Activated naive CD8-positive, alpha-beta T cell treated with anti-CD3 and anti-CD28 coated beads, Interleukin-2, amount 50 U/mL, for 16 hours (primary cell): Measurements from ENCODE around the gene RAD51B.
"Not testable (repeated sequence)": the region's sequence is repeated elsewhere in the genome, so short reads cannot be mapped to it uniquely, and the experiment has no call there.

ENCODE experiments used
- DNase-seq: peaks from one replicate; pipeline ENCODE4 v3.0.0-alpha.2; 2020; ENCODE audit warnings: low read depth, low spot score

Gene RAD51B

GRCh38 chr14:67819563-67820421 is at the start of gene RAD51B:
TSS of gene RAD51B (plus strand) at chr14:67819779.
- peak; percentile 61 for DNase-seq

GRCh38 chr14:67773844-67774377 is 45.7 kb upstream of the RAD51B start:
- no peak for DNase-seq

GRCh38 chr14:67776653-67777322 is 42.8 kb upstream of the RAD51B start:
- no peak for DNase-seq

DNA sequence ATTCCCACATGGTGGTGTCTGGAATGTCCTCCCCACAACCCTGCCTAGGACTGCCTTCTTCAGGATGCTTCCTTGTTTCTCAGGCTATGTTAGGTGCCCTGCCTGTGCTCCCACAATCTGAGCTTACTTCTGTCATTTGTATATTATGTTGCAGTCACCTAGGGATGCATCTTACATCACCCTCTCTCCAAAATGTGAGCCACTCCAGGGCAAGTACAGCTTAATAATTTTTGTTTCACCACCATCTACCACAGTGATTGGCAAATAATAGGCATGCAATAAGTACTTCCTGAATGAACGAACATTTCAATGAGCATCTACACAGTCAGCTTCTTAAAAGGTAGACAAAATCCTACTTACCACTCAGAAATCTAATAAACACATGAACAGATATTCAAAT is 40.8 kb upstream of the RAD51B start:
- DNase-seq = no peak

DNA sequence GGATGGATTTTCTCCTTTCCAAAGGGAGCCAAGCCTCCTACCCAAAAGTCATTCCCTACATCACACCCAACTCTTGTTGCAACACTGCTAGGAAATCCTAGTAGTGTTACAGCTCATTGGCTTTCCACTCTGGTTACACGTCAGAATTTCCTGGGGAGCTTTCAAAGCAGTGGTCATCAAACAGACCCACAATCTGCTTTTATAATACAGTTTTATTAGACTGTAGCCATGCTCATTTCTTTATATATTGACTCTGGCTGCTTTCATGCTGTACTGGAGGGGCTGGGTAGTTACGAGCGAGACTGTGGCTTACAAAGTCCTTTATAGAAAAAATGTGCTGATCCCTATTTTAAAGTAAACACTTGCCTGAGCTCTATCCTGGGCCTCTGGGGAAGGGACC is 37.5 kb upstream of the RAD51B start:
- no peak for DNase-seq

DNA sequence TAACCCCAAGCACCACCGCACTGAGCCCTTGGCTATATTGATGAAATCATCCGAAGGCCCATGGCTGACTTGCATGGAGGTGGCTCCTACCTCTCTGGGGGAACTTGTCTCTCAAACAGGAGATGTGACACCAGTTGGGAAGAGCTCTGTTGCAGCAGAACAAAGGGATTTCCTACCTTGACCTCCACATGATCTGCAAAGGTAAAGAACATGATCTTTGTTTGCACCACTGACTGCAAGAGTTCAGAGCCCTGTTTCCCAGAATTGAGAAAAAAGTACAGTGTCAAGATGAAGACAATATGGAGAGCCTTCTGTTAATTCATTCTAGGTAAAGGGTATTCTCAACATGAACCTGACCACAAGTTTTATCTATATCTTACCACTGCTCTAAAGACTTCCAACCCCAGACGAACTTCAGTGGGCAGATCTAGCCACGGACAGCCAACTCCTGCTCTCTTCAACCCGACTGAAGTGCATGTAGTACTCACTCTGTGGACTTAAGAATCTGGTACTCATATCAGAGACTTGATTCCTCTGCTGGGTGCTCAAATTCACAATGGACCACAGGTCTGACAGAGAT is 35.2 kb upstream of the RAD51B start:
- no peak for DNase-seq

DNA sequence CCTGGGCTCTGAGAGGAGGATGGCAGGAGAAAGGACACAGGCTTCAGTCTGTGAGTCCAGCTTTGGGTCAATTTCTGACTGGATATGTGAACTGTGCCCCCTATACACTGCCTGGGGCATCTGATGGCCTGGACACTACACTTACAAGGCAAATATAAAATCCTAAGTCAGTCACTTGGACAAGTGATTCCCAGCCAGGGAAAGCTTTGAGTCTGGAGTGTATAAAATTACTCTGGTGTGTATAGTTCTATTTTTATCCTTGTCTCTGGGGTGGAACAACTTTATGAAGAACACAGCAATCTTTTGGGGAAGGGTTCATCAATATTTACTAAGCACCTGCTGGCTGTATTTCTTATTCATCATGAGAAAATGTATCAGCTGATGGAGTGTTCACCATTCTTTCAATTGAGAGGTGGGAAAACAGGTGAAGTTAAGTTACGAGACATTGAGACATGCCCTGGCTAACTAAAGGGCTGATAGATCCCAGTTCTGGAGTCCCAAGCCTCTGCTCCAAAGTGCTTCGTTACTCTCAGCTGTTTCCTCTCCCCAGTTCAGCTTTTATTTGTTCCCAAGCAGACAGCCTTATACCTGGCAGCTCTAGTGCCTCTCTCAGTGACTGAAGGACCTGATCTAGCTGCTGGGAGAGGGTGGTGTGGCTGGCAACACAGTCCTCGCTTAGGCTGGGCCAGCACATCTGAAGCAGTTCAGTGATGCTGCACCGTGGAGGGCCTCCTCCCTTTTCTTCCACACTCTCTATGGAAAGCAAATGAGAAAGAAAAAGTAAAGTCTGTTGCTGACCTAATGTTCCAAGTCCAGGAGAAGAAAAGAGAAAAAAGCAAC is 34.1 kb upstream of the RAD51B start:
- DNase-seq = no peak

DNA sequence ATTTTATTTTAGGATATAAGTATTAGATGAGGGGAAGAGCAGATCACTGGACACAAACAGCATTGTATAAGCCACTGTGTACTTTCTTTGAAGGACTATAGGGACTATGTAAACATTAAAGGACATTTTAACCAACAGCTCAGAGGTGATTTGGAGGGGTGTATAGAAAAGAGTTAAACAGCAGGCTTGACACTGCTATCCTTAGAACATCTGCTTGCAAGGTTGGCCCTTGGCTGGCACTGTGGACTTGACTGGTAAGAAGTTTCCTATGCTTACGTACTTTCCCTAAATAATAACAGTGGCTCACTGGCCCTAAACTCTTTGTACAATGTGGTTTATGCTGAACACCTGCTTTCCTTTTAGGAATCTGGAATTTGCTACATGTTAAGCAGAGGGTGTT is 31.9 kb upstream of the RAD51B start:
- DNase-seq = no peak

DNA sequence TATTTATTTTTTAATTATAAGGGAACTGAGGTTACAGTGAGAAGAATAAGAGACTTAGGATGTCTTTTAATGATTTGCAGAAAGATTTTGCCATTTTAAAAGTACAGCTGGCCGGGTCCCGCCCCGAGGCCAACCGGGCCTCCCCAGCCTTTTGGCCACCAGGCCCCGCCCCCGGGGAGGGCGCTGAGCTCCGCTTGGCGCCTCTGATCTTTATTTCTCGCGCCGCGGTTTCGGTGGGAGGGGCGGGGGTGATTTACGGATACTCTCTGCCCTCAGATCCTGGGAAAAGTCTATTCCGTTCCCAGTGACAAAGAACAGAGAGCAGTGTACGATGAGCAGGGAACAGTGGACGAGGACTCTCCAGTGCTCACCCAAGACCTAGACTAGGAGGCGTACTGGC is 20.8 kb upstream of the RAD51B start:
- DNase-seq = no peak

DNA sequence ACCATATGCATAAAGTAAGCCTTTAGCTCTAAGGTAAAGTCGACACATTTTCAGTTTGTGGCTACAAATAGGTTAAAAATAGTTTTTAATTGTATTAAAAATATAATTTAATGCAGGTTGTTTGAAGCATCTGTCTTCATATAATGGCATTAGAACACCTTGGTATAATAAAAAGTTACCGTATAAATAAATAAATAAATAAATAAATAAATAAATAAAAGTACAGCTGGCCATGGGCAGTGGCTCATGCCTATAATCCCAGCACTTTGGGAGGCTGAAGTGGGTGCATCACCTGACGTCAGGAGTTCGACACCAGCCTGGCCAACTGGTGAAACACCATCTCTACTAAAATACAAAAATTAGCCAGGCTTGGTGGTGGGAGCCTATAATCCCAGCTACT is 18.8 kb upstream of the RAD51B start:
- DNase-seq = no peak

GRCh38 chr14:67806246-67806645 is 13.3 kb upstream of the RAD51B start:
- no peak for DNase-seq

DNA sequence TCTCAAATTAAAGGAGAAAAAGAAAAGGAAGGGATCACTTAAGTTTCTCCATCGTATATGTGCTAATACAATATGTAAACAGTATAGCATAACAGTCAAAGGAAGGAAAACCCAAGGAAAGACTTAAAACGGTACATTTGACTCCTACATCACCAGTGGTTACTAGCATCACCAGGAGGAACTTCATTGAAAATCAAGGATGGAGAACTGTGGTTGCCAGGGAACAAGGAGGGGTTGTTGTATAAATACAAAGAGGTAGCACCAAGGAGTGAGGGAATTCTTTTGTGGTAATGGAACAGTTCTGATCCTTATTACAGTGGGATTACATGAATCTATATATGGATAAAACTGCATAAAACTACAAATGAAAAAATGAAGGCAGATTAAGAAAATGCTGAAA is 4.8 kb upstream of the RAD51B start:
- DNase-seq = no peak

DNA sequence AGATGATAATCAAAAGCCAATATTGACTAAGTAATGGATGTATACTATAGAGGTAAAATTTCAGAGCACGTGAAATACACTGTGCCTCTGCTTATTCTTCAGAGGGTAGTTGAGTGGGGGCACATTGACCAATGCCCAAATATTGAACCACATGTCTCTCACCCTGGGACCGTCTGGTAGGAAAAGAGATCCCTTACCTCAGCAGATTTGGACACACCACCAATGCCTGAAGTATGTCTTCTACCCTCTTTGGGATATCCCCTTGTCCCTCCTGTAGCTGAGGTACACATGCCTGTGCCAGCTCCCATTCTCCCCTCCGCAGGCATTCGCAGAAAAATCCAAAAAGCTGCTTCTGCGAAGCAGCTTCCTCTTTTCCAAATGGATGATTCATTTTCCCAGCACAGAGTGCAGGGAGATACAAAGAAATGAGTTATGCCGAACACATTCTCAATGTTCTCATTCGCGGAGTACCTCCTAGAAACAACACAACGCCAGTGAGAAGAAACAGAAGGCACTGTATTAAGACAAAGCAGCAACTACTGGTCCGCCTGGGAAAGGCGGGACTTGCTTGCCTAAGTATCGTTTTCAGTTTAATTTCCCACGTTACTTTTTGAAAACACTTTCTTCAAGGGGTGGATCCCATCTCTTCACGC is 3.9 kb upstream of the RAD51B start:
- no peak for DNase-seq

DNA sequence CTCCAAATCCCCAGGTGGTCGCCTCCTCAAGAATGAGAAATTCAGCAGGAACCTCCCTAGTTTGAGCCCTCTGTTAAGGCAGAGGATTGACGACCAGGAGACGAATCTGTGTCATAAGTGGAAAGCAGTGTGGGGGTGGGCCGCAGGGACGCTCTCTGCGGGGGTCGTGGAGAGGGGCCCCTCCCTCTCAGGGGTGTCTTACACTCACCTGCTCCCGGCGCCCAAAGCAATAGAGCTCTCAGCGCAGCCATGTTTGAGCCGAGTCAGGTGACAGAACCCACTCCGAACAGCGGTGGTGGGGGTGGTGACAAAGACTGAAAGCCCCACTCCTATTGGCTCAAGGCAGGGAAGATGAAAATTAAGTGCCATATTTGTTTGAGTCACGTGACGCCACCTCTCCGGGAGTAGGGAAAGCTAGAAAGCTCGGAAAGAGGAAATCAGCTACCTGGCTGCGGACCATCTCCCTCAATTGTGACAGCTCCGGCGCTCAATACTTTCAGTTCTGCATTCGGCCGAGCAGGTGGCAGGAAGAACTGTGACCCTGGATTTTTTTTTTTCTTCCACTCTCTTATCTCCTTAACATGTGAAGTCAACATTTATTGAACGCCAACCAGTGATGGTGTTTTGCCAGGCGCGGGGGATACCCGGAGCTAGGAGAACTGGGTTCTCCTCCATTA is 3.1 kb upstream of the RAD51B start, which contains the start of gene ZFYVE26:
ZFYVE26 (minus strand) TSS at position 265 of the 677 bp plus-strand sequence. CDS start 627 bp downstream, outside the sequence.
- DNase-seq = peak; percentile 80

DNA sequence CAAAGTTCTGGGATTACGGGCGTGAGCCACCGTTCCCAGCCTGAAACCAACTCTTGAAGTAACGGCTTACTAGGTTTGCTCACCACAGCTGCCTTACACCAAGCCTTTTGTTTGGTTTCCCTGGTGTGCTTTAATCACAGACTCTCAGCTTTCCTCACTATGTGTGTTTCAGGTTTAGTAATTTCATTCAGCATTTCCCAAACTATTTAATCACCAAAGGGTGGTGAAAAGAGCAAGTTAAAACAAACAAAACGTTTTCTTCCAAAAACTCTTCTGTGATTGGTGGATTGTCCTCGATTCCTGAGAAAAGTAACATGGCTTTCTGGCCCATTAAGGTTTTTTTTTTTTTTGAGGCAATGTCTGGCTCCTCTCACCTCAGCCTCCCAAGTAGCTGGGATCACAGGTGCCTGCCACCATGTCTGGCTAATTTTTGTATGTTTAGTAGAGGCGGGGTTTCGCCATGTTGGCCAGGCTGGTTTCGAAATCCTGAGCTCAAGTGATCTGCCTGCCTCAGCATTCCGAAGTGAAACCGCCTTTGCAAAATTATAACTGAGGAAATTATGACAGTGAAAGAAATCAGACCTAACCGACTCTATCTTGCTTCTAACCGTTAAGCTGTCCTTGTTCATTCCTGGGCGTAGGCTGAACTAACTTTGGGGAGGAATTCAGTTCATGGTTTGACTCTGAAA is 1.7 kb upstream of the RAD51B start:
- no peak for DNase-seq

DNA sequence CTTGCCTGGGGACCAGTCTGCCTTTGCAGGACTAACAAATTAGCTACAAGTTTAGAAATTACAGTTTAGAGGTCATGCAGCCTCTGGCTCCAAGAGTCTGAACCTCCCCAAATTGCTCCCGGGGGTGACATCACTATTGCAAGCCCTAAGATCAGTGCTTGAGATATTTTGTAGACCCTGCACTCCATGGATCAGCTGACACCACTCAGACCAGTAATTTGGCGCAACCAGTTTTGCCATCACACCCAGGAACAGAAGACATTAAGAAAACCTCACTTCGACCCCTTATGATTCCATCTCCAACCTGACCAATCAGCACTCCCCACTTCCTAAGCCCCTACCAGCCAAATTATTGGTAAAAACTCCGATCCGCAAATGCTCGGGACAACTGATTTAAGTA is 1.1 kb upstream of the RAD51B start:
- not testable (repeated sequence) for DNase-seq

- no peak for DNase-seq
Observed at GRCh38 chr14:67820428-67820971, 921 bp downstream of the RAD51B start.

DNA sequence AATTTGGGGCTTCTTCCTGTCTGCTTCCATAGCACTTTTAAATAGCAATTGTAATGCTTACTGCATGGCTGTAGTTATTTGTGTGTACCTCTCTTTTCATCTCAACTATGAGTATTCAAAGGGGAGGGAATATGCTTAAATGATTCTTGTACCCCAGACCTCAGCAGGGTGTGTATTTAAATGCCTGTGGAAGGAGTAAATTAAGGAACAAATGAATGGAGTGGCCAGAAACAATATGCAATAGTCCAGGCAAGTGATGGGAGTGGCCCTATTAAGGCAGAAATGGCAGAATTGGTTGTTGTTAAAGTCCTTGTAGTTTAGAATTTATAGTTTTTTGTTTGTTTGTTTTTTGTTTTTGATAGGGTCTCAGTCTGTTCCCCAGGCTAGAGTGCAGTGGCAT is 1.5 kb downstream of the RAD51B start:
- no peak for DNase-seq

- no peak for DNase-seq
Observed at GRCh38 chr14:67831113-67831512, 11.5 kb downstream of the RAD51B start.
